ENCODE data around the gene MRPS18A. TPM values are rescaled to one million over a fixed set of nuclear protein-coding genes. Genes with fewer than 3 reads are reported as not detected.

The MRPS18A gene
- total and polyA plus RNA-seq, 9 of the 15 experiments (the other 6 are each of a cell fraction or from before 2014, with no cell fraction given): 87.5 to 243 (median 125) TPM

DNA sequence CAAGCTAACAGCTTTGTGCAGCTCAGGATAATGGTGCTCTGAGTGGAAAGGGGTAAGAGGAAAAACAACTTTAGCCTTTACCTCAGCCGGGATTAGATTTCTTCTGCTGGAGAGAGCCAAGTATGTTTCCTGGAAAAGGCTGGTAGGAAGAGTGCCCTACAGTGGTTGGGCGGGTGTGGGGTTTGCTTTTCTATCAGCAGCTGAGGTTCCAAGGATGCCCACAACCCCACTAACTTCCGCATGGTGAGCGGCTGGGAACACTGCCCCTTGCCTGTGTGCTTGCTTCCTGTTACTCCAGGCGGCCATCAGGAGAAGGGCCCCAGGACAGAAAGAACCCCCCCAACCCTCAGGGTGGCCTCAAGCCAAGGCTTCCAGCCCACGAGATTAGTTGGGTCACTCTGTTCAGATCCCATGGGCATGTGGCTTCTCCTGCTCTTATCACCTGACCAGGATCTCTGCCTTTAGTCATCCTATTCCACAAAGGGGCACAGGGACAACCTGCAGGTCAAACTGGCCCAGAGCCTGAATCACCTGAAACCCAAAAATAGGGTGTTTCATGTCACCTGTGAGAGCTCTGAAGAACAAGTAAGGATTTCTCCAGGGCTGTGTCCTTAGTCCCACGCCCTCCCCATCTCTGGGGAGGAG is 10.5 kb downstream of the MRPS18A start:
- POLR2A ChIA-PET: interaction anchor here (0.6 to 2.7 kb wide), 6 partner anchors 10 to 101 kb away, joined by 3 to 32 read pairs (median 4); partner anchors contain the start of gene MRPS18A
- intact Hi-C loops (cut with micrococcal nuclease): no loop called here
- TF ChIP-seq BCOR (IDR thresholded peaks at IDR 0.05) (no peak), ELF2 (CRISPR knock-in tag; IDR thresholded peaks at IDR 0.05) (no peak), ZNF75A (CRISPR knock-in tag; IDR thresholded peaks at IDR 0.05) (no peak), NR3C1 (CRISPR knock-in tag; IDR thresholded peaks at IDR 0.05) (no peak), CCAR2 (IDR thresholded peaks at IDR 0.05; ENCODE audit: low read depth, low read length) (no peak), ZNF165 (CRISPR knock-in tag; IDR thresholded peaks at IDR 0.05; ENCODE audit: borderline replicate concordance) (no peak), HDAC2 (IDR thresholded peaks at IDR 0.05) (no peak)
- DNase-seq (ENCODE audit: extremely low read depth in 1 of 4, low spot score in 3 of 4) (no peak), ATAC-seq (no peak), FAIRE-seq (no peak)
- H3K4me2 ChIP-seq (ENCODE audit: insufficient read depth, low read length): no peak overlapping the region
- WGBS (ENCODE audit: insufficient coverage, low coverage, missing lambda C conversion rate): 90% methylated on average over 7 of the region's 7 CpGs
- no peaks in the 10 kb centered on the region for H3K9me1 ChIP-seq (ENCODE audit: control insufficient read depth, insufficient read depth, low read length)
- no peaks in the 10 kb centered on the region for H3K9me3 ChIP-seq (replicated peaks; ENCODE audit: control insufficient read depth, insufficient read depth, low read depth, low read length)
- CTCF ChIA-PET (ENCODE audit: low intra/inter-chr PET ratio): no interaction called here
- peaks cover 17% of the 10 kb centered on the region for H3K79me2 ChIP-seq (ENCODE audit: control insufficient read depth, insufficient read depth, low read length)
- no peak overlapping the region for H2AFZ ChIP-seq (ENCODE audit: low read depth, low read length)
- H3K4me3 ChIP-seq: no peak overlapping the region
- BruUV-seq (replicated peaks): no TSS peak
- H3K27me3 ChIP-seq (ENCODE audit: control insufficient read depth in 2 of 2, insufficient read depth in 2 of 2, low read length in 2 of 2): no peaks in the 10 kb centered on the region
- in situ Hi-C loops (cut with MboI): no loop called here
- no peak overlapping the region for H3K27ac ChIP-seq (ENCODE audit: extremely low read depth, low read depth, low read length)
- no peak overlapping the region for H3K9ac ChIP-seq (ENCODE audit: insufficient read depth in 1 of 2, low read depth in 2 of 2, low read length in 2 of 2)
- peaks cover 99% of the 10 kb centered on the region for H3K36me3 ChIP-seq (ENCODE audit: control insufficient read depth, insufficient read depth, low read length)
- H4K20me1 ChIP-seq (replicated peaks; ENCODE audit: control insufficient read depth, insufficient read depth, low read length): peaks cover 4% of the 10 kb centered on the region; the same call in 1 of the 2 replicates
- H3K4me1 ChIP-seq (replicated peaks in 1 of 2; ENCODE audit: control insufficient read depth in 2 of 2, insufficient read depth in 2 of 2, low read length in 2 of 2): peaks cover 3 to 7% of the 10 kb centered on the region in 2 experiments; a peak in 3 of 5 replicates
